Stimulated activated CD4-positive, alpha-beta T cell treated with anti-CD3 and anti-CD28 coated beads, Interleukin-1b, Interleukin-23, amount 100 ng/mL, for 48 hours (primary cell): ENCODE results near the gene TM2D3.

Experiments used
- DNase-seq: peaks from one replicate; pipeline ENCODE4 v3.0.0-alpha.2; 2020

TM2D3 gene

GRCh38 chr15:101620671-101621070, 31.5 kb downstream of the TM2D3 start:
- DNase-seq, result no peak

GRCh38 chr15:101619615-101619865, 32.6 kb downstream of the TM2D3 start:
- no peak for DNase-seq

- no peak for DNase-seq
Observed at GRCh38 chr15:101618851-101619614, 33.1 kb downstream of the TM2D3 start.

- DNase-seq, result no peak
Observed at GRCh38 chr15:101618076-101618475, 34.1 kb downstream of the TM2D3 start.

GRCh38 chr15:101617390-101617965, 34.7 kb downstream of the TM2D3 start:
- no peak for DNase-seq

- DNase-seq, result no peak
Observed at GRCh38 chr15:101615986-101616848, 36.0 kb downstream of the TM2D3 start.

- no peak for DNase-seq
Observed at GRCh38 chr15:101615414-101615985, 36.7 kb downstream of the TM2D3 start.

- no peak for DNase-seq
Observed at GRCh38 chr15:101614761-101615160, 37.4 kb downstream of the TM2D3 start.

- no peak for DNase-seq
Observed at GRCh38 chr15:101614001-101614585, 38.1 kb downstream of the TM2D3 start.

- DNase-seq, result no peak
Observed at GRCh38 chr15:101613130-101614000, 38.8 kb downstream of the TM2D3 start.

GRCh38 chr15:101612676-101613075, 39.5 kb downstream of the TM2D3 start:
- no peak for DNase-seq

GRCh38 chr15:101611580-101612299, 40.4 kb downstream of the TM2D3 start:
- no peak for DNase-seq

- no peak for DNase-seq
Observed at GRCh38 chr15:101611007-101611406, 41.2 kb downstream of the TM2D3 start.

- no peak for DNase-seq
Observed at GRCh38 chr15:101610611-101611000, 41.6 kb downstream of the TM2D3 start.

GRCh38 chr15:101609742-101610610, 42.2 kb downstream of the TM2D3 start:
- DNase-seq, result no peak

GRCh38 chr15:101608201-101608600, 44.0 kb downstream of the TM2D3 start:
- DNase-seq, result no peak

- no peak for DNase-seq
Observed at GRCh38 chr15:101607108-101607507, 45.1 kb downstream of the TM2D3 start.

- no peak for DNase-seq
Observed at GRCh38 chr15:101604124-101604874, 47.9 kb downstream of the TM2D3 start.

GRCh38 chr15:101602801-101603200, 49.4 kb downstream of the TM2D3 start:
- DNase-seq, result no peak

- DNase-seq, result no peak
Observed at GRCh38 chr15:101600035-101600434, 52.1 kb downstream of the TM2D3 start.
